Stimulated activated CD4-positive, alpha-beta T cell treated with anti-CD3 and anti-CD28 coated beads, TNF-alpha, amount 100 ng/mL, for 1 hour (primary cell): ENCODE results near the gene PLA2G1B.
"Not testable (repeated sequence)": the region's sequence is repeated elsewhere in the genome, so short reads cannot be mapped to it uniquely, and the experiment has no call there.

Experiments
- DNase-seq, 3 donors: peaks; one replicate each; pipeline ENCODE4 v3.0.0-alpha.2; 2020; ENCODE audit warnings: low read depth in 3 of 3, low spot score in 1 of 3

Gene PLA2G1B

GRCh38 chr12:120359128-120359527 lies 31.5 kb upstream of the PLA2G1B start:
- DNase-seq = no peak

GRCh38 chr12:120358412-120359100 lies 31.0 kb upstream of the PLA2G1B start:
- no peak for DNase-seq

GRCh38 chr12:120357104-120357503 lies 29.5 kb upstream of the PLA2G1B start:
- no peak for DNase-seq

- peak; percentile 35 to 67 (median 60) for DNase-seq
Measured at GRCh38 chr12:120356567-120357030, 29.0 kb upstream of the PLA2G1B start.

- no peak for DNase-seq
Measured at GRCh38 chr12:120353556-120354317, 26.2 kb upstream of the PLA2G1B start.

- no peak for DNase-seq
Measured at GRCh38 chr12:120353136-120353535, 25.6 kb upstream of the PLA2G1B start.

GRCh38 chr12:120352117-120352516 lies 24.5 kb upstream of the PLA2G1B start:
- DNase-seq = no peak

- DNase-seq = no peak
Measured at GRCh38 chr12:120350576-120351350, 23.2 kb upstream of the PLA2G1B start.

- no peak for DNase-seq
Measured at GRCh38 chr12:120347766-120348165, 20.2 kb upstream of the PLA2G1B start.

- DNase-seq = no peak
Measured at GRCh38 chr12:120346681-120347080, 19.1 kb upstream of the PLA2G1B start.

GRCh38 chr12:120346031-120346430 lies 18.5 kb upstream of the PLA2G1B start:
- no peak for DNase-seq

GRCh38 chr12:120343692-120344091 lies 16.1 kb upstream of the PLA2G1B start:
- no peak for DNase-seq

GRCh38 chr12:120343039-120343537 lies 15.5 kb upstream of the PLA2G1B start:
- DNase-seq = no peak

GRCh38 chr12:120342175-120343038 lies 14.8 kb upstream of the PLA2G1B start:
- no peak for DNase-seq

GRCh38 chr12:120339256-120339655 lies 11.7 kb upstream of the PLA2G1B start:
- no peak for DNase-seq

GRCh38 chr12:120337730-120338129 lies 10.2 kb upstream of the PLA2G1B start:
- no peak for DNase-seq

- not testable (repeated sequence) for DNase-seq
Measured at GRCh38 chr12:120336392-120336791, 8.8 kb upstream of the PLA2G1B start.

- peak in 1 of 3 donors; percentile 17 for DNase-seq
Measured at GRCh38 chr12:120335447-120335846, 7.9 kb upstream of the PLA2G1B start.

GRCh38 chr12:120332523-120332922 lies 4.9 kb upstream of the PLA2G1B start:
- no peak for DNase-seq

- DNase-seq = no peak
Measured at GRCh38 chr12:120332041-120332440, 4.5 kb upstream of the PLA2G1B start.

- DNase-seq = no peak
Measured at GRCh38 chr12:120331390-120331789, 3.8 kb upstream of the PLA2G1B start.
